NCI-H345 treated with DMSO at 0.1 percent for 48 hours (cell line): ENCODE measurements around the gene PRXL2A.
"Not testable (repeated sequence)": the region's sequence is repeated elsewhere in the genome, so short reads cannot be mapped to it uniquely, and the experiment has no call there.

Source experiments
- DNase-seq: peaks from one replicate; lab custom pipeline; 2025; ENCODE audit not compliant: unreplicated experiment; lab: John Stamatoyannopoulos, UW

PRXL2A gene

GRCh38 chr10:80473692-80474596 is 65.6 kb downstream of the PRXL2A start:
- no peak for DNase-seq

- DNase-seq = no peak
Observed at GRCh38 chr10:80474597-80474910, 66.2 kb downstream of the PRXL2A start.

GRCh38 chr10:80474941-80475340 is 66.6 kb downstream of the PRXL2A start:
- DNase-seq = no peak

DNA sequence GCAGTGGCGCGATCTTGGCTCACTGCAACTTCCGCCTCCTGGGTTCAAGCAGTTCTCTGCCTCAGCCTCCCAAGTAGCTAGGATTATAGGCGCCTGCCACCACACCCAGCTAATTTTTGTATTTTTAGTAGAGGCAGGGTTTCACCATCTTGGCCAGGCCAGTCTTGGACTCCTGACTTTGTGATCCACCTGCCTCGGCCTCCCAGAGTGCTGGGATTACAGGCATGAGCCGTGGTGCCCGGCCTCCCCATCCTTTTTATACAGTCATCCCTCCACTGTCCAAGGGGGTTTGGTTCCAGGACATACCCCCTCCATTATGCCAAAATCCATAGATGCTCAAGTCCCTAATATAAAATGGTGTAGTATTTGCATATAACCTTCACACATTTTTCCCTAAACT is 67.3 kb downstream of the PRXL2A start:
- not testable (repeated sequence) for DNase-seq

DNA sequence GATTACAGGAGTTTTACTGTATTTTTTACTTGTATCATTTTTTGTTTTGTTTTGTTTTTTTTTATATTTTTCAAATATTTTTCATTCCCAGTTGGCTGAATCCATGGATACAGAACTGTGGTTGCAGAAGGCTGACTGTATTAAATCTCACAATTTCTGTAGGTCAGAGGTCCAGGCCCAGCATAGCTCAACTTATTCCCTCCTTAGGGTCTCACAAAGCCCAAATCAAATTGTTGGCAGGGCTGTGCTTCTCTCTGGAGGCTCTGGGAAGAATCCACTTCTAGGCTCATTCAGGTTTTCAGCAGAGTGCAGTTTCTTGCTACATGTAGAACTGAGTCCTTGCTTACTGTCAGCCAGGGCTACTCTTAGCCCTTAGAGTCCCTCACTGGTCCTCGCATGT is 68.3 kb downstream of the PRXL2A start:
- no peak for DNase-seq

- no peak for DNase-seq
Observed at GRCh38 chr10:80477813-80478212, 69.5 kb downstream of the PRXL2A start.

DNA sequence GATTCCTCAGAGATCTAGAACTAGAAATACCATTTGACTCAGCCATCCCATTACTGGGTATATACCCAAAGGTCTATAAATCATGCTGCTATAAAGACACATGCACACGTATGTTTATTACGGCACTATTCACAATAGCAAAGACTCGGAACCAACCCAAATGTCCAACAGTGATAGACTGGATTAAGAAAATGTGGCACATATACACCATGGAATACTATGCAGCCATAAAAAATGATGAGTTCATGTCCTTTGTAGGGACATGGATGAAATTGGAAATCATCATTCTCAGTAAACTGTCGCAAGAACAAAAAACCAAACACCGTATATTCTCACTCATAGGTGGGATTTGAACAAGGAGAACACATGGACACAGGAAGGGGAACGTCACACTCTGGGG is 72.0 kb downstream of the PRXL2A start:
- DNase-seq = not testable (repeated sequence)

GRCh38 chr10:80480852-80481251 is 72.5 kb downstream of the PRXL2A start:
- DNase-seq = no peak

- no peak for DNase-seq
Observed at GRCh38 chr10:80484243-80484642, 75.9 kb downstream of the PRXL2A start.

DNA sequence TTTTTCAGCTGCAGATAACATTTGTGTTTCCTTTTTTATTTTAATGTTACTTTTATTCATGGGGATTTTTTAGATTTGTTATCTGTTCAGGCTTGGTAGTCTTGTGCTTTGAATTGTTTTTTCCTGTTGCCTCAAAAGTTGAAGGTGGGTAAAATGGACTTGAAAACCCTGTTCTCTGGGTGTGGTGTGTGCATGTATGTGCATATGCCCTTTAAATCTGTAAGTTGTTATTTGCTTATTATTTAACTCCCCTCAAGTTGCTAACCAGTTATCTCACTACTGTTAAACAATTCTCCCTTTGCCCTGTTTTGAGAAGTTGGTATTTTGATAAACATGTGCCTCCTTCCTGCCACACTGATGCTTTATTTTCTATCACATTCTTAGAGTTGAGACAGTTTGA is 76.3 kb downstream of the PRXL2A start:
- no peak for DNase-seq

GRCh38 chr10:80485076-80485945 is 77.0 kb downstream of the PRXL2A start:
- DNase-seq = no peak

- no peak for DNase-seq
Observed at GRCh38 chr10:80485946-80486764, 77.8 kb downstream of the PRXL2A start.
